Measurements from ENCODE around the gene EFHC1. TPM values are rescaled to one million over a fixed set of nuclear protein-coding genes. Genes with fewer than 3 reads are reported as not detected.

The EFHC1 gene
- total and polyA plus RNA-seq, 2 experiments from 2014 or later, result 17.4 to 18.3 TPM

- TF ChIP-seq EZH2 (IDR thresholded peaks at IDR 0.05; ENCODE audit: borderline replicate concordance), result no peak
- TF ChIP-seq EZH2phosphoT487 (IDR thresholded peaks at IDR 0.05; ENCODE audit: low read depth, severe bottlenecking, unreplicated experiment), result no peak
- TF ChIP-seq CTCF (IDR thresholded peaks at IDR 0.05; ENCODE audit: poor library complexity), result no peak
- H3K4me2 ChIP-seq, result no peak overlapping the region
- peaks cover 36% of the 10 kb centered on the region for H3K4me1 ChIP-seq (ENCODE audit: insufficient read depth)
- no peaks in the 10 kb centered on the region for H3K9me2 ChIP-seq (replicated peaks; ENCODE audit: insufficient read depth)
- H4K20me1 ChIP-seq (ENCODE audit: insufficient read depth, poor library complexity, severe bottlenecking), result peaks cover 23% of the 10 kb centered on the region
- H3K79me2 ChIP-seq, result peaks cover 94% of the 10 kb centered on the region
- no peaks in the 10 kb centered on the region for H3K36me3 ChIP-seq (replicated peaks; ENCODE audit: insufficient read depth, low read depth)
- no peak overlapping the region for H3K27ac ChIP-seq
- WGBS (ENCODE audit: low lambda C conversion rate, missing lambda C conversion rate), result 89% methylated on average over 6 of the region's 6 CpGs
- H3K9me3 ChIP-seq (ENCODE audit: low read depth), result no peaks in the 10 kb centered on the region
- H2AFZ ChIP-seq, result no peak overlapping the region
- no peaks in the 10 kb centered on the region for H3K27me3 ChIP-seq
- DNase-seq (ENCODE audit: low spot score), result no peak
- no peak overlapping the region for H3K4me3 ChIP-seq
These were observed 134.6 kb downstream of the EFHC1 start for GRCh38 chr6:52554684-52555280.

GRCh38 chr6:52555518-52556233, 135.5 kb downstream of the EFHC1 start:
- WGBS (ENCODE audit: low lambda C conversion rate, missing lambda C conversion rate), result 85% methylated on average over 5 of the region's 5 CpGs
- no peak overlapping the region for H2AFZ ChIP-seq
- H3K79me2 ChIP-seq, result peaks cover 98% of the 10 kb centered on the region
- no peak overlapping the region for H3K4me3 ChIP-seq
- no peaks in the 10 kb centered on the region for H3K27me3 ChIP-seq
- H3K9me3 ChIP-seq (ENCODE audit: low read depth), result no peaks in the 10 kb centered on the region
- DNase-seq (ENCODE audit: low spot score), result no peak
- no peak for TF ChIP-seq EZH2phosphoT487 (IDR thresholded peaks at IDR 0.05; ENCODE audit: low read depth, severe bottlenecking, unreplicated experiment)
- no peak for TF ChIP-seq CTCF (IDR thresholded peaks at IDR 0.05; ENCODE audit: poor library complexity)
- TF ChIP-seq EZH2 (IDR thresholded peaks at IDR 0.05; ENCODE audit: borderline replicate concordance), result no peak
- no peak overlapping the region for H3K27ac ChIP-seq
- H4K20me1 ChIP-seq (ENCODE audit: insufficient read depth, poor library complexity, severe bottlenecking), result peaks cover 23% of the 10 kb centered on the region
- H3K36me3 ChIP-seq (replicated peaks; ENCODE audit: insufficient read depth, low read depth), result no peaks in the 10 kb centered on the region
- no peak overlapping the region for H3K4me2 ChIP-seq
- peaks cover 27% of the 10 kb centered on the region for H3K4me1 ChIP-seq (ENCODE audit: insufficient read depth)
- no peaks in the 10 kb centered on the region for H3K9me2 ChIP-seq (replicated peaks; ENCODE audit: insufficient read depth)

- peaks cover 100% of the 10 kb centered on the region for H3K79me2 ChIP-seq
These were observed 137.5 kb downstream of the EFHC1 start for GRCh38 chr6:52557389-52558265.

More at GRCh38 chr6:52557389-52558265, 137.5 kb downstream of the EFHC1 start:
- Histone ChIP-seq H2AFZ (no peak overlapping the region), H3K4me1 (ENCODE audit: insufficient read depth) (peaks cover 9% of the 10 kb centered on the region), H3K27me3 (no peaks in the 10 kb centered on the region), H3K36me3 (replicated peaks; ENCODE audit: insufficient read depth, low read depth) (no peaks in the 10 kb centered on the region), H3K27ac (peak overlapping the region; percentile 76), H3K4me3 (no peak overlapping the region), H3K9me2 (replicated peaks; ENCODE audit: insufficient read depth) (no peaks in the 10 kb centered on the region), H4K20me1 (ENCODE audit: insufficient read depth, poor library complexity, severe bottlenecking) (peaks cover 16% of the 10 kb centered on the region), H3K9me3 (ENCODE audit: low read depth) (no peaks in the 10 kb centered on the region), H3K4me2 (peak overlapping the region; percentile 53)
- TF ChIP-seq EZH2 (IDR thresholded peaks at IDR 0.05; ENCODE audit: borderline replicate concordance) (no peak), EZH2phosphoT487 (IDR thresholded peaks at IDR 0.05; ENCODE audit: low read depth, severe bottlenecking, unreplicated experiment) (no peak), CTCF (IDR thresholded peaks at IDR 0.05; ENCODE audit: poor library complexity) (no peak)
- WGBS (ENCODE audit: low lambda C conversion rate, missing lambda C conversion rate), result 54% methylated on average over 11 of the region's 11 CpGs
- DNase-seq (ENCODE audit: low spot score), result no peak
